ENCODE measurements around the gene FMN1.
"Not testable (repeated sequence)": the region's sequence is repeated elsewhere in the genome, so short reads cannot be mapped to it uniquely, and the experiment has no call there.

The FMN1 gene

DNA sequence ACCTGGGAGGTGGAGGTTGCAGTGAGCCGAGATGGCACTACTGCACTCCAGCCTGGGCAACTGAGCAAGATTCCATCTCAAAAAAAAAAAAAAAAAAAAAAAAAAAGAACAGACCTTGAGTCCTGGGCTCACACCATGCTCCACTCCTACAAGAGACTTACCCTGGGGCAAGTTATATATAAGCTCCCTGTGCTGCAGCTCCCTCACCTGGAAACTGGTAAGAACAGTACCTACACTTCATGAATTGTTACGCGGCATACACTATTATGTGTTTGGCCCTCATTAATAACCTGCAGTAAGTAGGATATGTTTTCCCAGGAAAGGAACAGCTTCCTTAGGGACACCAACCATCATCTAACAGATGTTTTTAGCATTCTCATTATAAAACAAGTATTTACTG, 119.6 kb downstream of the FMN1 start:
- H3K4me1 ChIP-seq (ENCODE audit: control insufficient read depth, insufficient read depth, low read length, unreplicated experiment): no peaks in the 10 kb centered on the region
- no peak overlapping the region for H2AFZ ChIP-seq (ENCODE audit: low read length, unreplicated experiment)
- no peak overlapping the region for H3K27ac ChIP-seq (ENCODE audit: low read depth, low read length)

GRCh38 chr15:33074212-33074611, 120.3 kb downstream of the FMN1 start:
- no peaks in the 10 kb centered on the region for H3K36me3 ChIP-seq (ENCODE audit: insufficient read depth, low read length)
- no peak overlapping the region for H3K27ac ChIP-seq (ENCODE audit: low read depth, low read length)
- H3K27me3 ChIP-seq (ENCODE audit: insufficient read depth, low read length): peaks cover 14% of the 10 kb centered on the region; the same call in 1 of the 2 replicates
- no peak overlapping the region for H2AFZ ChIP-seq (ENCODE audit: low read length, unreplicated experiment)
- H3K4me3 ChIP-seq (ENCODE audit: low read depth, low read length): no peak overlapping the region
- H3K79me2 ChIP-seq (ENCODE audit: control insufficient read depth, insufficient read depth, low read length, unreplicated experiment): no peaks in the 10 kb centered on the region
- no peaks in the 10 kb centered on the region for H3K4me1 ChIP-seq (ENCODE audit: control insufficient read depth, insufficient read depth, low read length, unreplicated experiment)

More for the DNA sequence above, 119.6 kb downstream of the FMN1 start:
- Histone ChIP-seq H3K27me3 (ENCODE audit: insufficient read depth, low read length) (peaks cover 14% of the 10 kb centered on the region; the same call in 1 of the 2 replicates), H3K4me3 (ENCODE audit: low read depth, low read length) (no peak overlapping the region), H3K79me2 (ENCODE audit: control insufficient read depth, insufficient read depth, low read length, unreplicated experiment) (no peaks in the 10 kb centered on the region), H3K36me3 (ENCODE audit: insufficient read depth, low read length) (no peaks in the 10 kb centered on the region)

- H3K36me3 ChIP-seq (ENCODE audit: insufficient read depth, low read length): no peaks in the 10 kb centered on the region
- peaks cover 17% of the 10 kb centered on the region; the same call in 1 of the 2 replicates for H3K27me3 ChIP-seq (ENCODE audit: insufficient read depth, low read length)
- no peak overlapping the region for H2AFZ ChIP-seq (ENCODE audit: low read length, unreplicated experiment)
- H3K4me3 ChIP-seq (ENCODE audit: low read depth, low read length): no peak overlapping the region
- H3K79me2 ChIP-seq (ENCODE audit: control insufficient read depth, insufficient read depth, low read length, unreplicated experiment): no peaks in the 10 kb centered on the region
- no peak overlapping the region for H3K27ac ChIP-seq (ENCODE audit: low read depth, low read length)
- peaks cover 10% of the 10 kb centered on the region for H3K4me1 ChIP-seq (ENCODE audit: control insufficient read depth, insufficient read depth, low read length, unreplicated experiment)
These were observed 123.1 kb downstream of the FMN1 start for GRCh38 chr15:33071451-33071850.

GRCh38 chr15:33069903-33070302, 124.6 kb downstream of the FMN1 start:
- H3K27ac ChIP-seq (ENCODE audit: low read depth, low read length); H3K4me1 ChIP-seq (ENCODE audit: control insufficient read depth, insufficient read depth, low read length, unreplicated experiment); H3K4me3 ChIP-seq (ENCODE audit: low read depth, low read length); H3K79me2 ChIP-seq (ENCODE audit: control insufficient read depth, insufficient read depth, low read length, unreplicated experiment); H3K36me3 ChIP-seq (ENCODE audit: insufficient read depth, low read length); H2AFZ ChIP-seq (ENCODE audit: low read length, unreplicated experiment): not testable (repeated sequence)
- peaks cover 24% of the 10 kb centered on the region; the same call in 1 of the 2 replicates for H3K27me3 ChIP-seq (ENCODE audit: insufficient read depth, low read length)

GRCh38 chr15:33069161-33069560, 125.4 kb downstream of the FMN1 start:
- Histone ChIP-seq H3K27ac (ENCODE audit: low read depth, low read length) (no peak overlapping the region), H3K79me2 (ENCODE audit: control insufficient read depth, insufficient read depth, low read length, unreplicated experiment) (no peaks in the 10 kb centered on the region), H3K36me3 (ENCODE audit: insufficient read depth, low read length) (no peaks in the 10 kb centered on the region), H3K4me1 (ENCODE audit: control insufficient read depth, insufficient read depth, low read length, unreplicated experiment) (peaks cover 10% of the 10 kb centered on the region), H3K27me3 (ENCODE audit: insufficient read depth, low read length) (peaks cover 24% of the 10 kb centered on the region), H2AFZ (ENCODE audit: low read length, unreplicated experiment) (no peak overlapping the region), H3K4me3 (ENCODE audit: low read depth, low read length) (no peak overlapping the region)

DNA sequence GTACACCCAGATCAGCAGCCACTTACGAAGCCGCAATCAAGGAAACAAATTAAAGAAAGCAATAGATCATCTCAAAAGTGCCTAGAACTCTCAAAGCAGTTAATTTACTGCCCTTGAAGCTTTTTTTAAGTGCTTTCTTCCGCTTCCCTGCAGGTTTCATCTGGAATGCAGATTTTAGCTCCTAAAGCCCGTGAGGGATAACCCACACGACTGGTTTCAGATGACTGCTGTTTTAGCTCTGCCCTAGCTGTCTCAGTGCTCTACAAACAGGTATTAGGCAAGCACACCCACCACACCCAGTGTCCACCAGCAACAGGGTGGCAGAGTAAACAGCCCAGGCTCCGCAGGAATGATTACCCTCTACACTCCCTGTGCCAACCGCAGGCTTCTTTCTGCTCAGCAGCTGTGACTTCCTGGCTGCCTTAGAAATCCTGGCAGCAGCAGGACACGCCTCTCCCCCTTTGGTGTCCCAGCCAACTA, 126.0 kb downstream of the FMN1 start:
- Histone ChIP-seq H3K36me3 (ENCODE audit: insufficient read depth, low read length) (no peaks in the 10 kb centered on the region), H2AFZ (ENCODE audit: low read length, unreplicated experiment) (no peak overlapping the region), H3K4me3 (ENCODE audit: low read depth, low read length) (no peak overlapping the region), H3K4me1 (ENCODE audit: control insufficient read depth, insufficient read depth, low read length, unreplicated experiment) (peaks cover 10% of the 10 kb centered on the region), H3K79me2 (ENCODE audit: control insufficient read depth, insufficient read depth, low read length, unreplicated experiment) (no peaks in the 10 kb centered on the region), H3K27me3 (ENCODE audit: insufficient read depth, low read length) (peaks cover 26% of the 10 kb centered on the region), H3K27ac (ENCODE audit: low read depth, low read length) (no peak overlapping the region)

- Histone ChIP-seq H2AFZ (ENCODE audit: low read length, unreplicated experiment) (no peak overlapping the region), H3K79me2 (ENCODE audit: control insufficient read depth, insufficient read depth, low read length, unreplicated experiment) (no peaks in the 10 kb centered on the region), H3K27ac (ENCODE audit: low read depth, low read length) (no peak overlapping the region), H3K36me3 (ENCODE audit: insufficient read depth, low read length) (no peaks in the 10 kb centered on the region), H3K27me3 (ENCODE audit: insufficient read depth, low read length) (peaks cover 27% of the 10 kb centered on the region), H3K4me1 (ENCODE audit: control insufficient read depth, insufficient read depth, low read length, unreplicated experiment) (peaks cover 10% of the 10 kb centered on the region), H3K4me3 (ENCODE audit: low read depth, low read length) (no peak overlapping the region)
These were observed 126.5 kb downstream of the FMN1 start for GRCh38 chr15:33068007-33068481.

DNA sequence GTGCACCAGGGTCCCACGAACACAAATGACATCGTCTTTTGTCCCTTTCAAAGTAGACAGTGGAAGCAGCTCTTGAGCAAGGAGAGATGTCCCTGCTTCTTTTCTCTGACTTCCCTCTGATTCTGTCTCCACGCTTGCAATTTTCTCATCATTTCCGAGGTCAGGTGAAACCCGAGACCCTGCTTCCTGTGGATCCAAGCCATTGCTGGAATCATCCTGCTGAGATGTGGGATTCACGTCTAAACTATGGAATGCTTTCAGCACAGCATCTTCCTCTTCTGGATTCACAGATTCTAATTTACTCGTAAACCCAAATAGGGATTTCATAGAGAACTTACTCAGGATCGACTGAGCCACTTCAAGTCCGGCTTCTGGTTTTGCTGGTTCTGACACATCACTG, 127.1 kb downstream of the FMN1 start:
- peak overlapping the region; percentile 58 for H2AFZ ChIP-seq (ENCODE audit: low read length, unreplicated experiment)
- H3K79me2 ChIP-seq (ENCODE audit: control insufficient read depth, insufficient read depth, low read length, unreplicated experiment): no peaks in the 10 kb centered on the region
- no peaks in the 10 kb centered on the region for H3K36me3 ChIP-seq (ENCODE audit: insufficient read depth, low read length)
- H3K27ac ChIP-seq (ENCODE audit: low read depth, low read length): no peak overlapping the region
- H3K27me3 ChIP-seq (ENCODE audit: insufficient read depth, low read length): peaks cover 27% of the 10 kb centered on the region
- H3K4me3 ChIP-seq (ENCODE audit: low read depth, low read length): no peak overlapping the region
- H3K4me1 ChIP-seq (ENCODE audit: control insufficient read depth, insufficient read depth, low read length, unreplicated experiment): peaks cover 10% of the 10 kb centered on the region

DNA sequence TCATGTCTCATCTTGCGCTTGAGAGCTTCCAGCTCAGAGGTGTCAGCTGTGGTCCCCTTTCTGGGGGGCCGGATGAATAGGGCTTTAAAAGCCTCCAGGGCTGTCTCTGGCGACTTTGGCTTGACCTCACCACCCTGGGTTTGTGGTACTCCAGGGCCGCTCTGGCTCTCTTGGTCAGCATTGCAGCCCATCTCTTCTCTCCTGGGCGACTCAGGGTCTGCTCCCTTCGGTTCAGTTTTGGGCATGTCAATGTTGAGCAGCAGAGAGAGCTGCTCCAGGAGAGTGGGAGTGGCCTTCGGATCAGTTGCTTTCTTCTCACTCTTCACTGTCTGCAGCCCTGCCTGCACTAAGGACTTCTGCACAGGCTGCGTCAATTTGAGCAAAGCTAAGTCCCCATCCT, 127.9 kb downstream of the FMN1 start:
- no peaks in the 10 kb centered on the region for H3K36me3 ChIP-seq (ENCODE audit: insufficient read depth, low read length)
- peaks cover 22% of the 10 kb centered on the region for H3K27me3 ChIP-seq (ENCODE audit: insufficient read depth, low read length)
- H3K79me2 ChIP-seq (ENCODE audit: control insufficient read depth, insufficient read depth, low read length, unreplicated experiment): no peaks in the 10 kb centered on the region
- H3K27ac ChIP-seq (ENCODE audit: low read depth, low read length): no peak overlapping the region
- H3K4me1 ChIP-seq (ENCODE audit: control insufficient read depth, insufficient read depth, low read length, unreplicated experiment): peaks cover 10% of the 10 kb centered on the region
- H2AFZ ChIP-seq (ENCODE audit: low read length, unreplicated experiment): no peak overlapping the region
- no peak overlapping the region for H3K4me3 ChIP-seq (ENCODE audit: low read depth, low read length)

- no peak overlapping the region for H3K27ac ChIP-seq (ENCODE audit: low read depth, low read length)
- no peaks in the 10 kb centered on the region for H3K79me2 ChIP-seq (ENCODE audit: control insufficient read depth, insufficient read depth, low read length, unreplicated experiment)
- peaks cover 14% of the 10 kb centered on the region; the same call in 1 of the 2 replicates for H3K27me3 ChIP-seq (ENCODE audit: insufficient read depth, low read length)
- H2AFZ ChIP-seq (ENCODE audit: low read length, unreplicated experiment): no peak overlapping the region
- H3K36me3 ChIP-seq (ENCODE audit: insufficient read depth, low read length): no peaks in the 10 kb centered on the region
- peaks cover 10% of the 10 kb centered on the region for H3K4me1 ChIP-seq (ENCODE audit: control insufficient read depth, insufficient read depth, low read length, unreplicated experiment)
- H3K4me3 ChIP-seq (ENCODE audit: low read depth, low read length): no peak overlapping the region
These were observed 129.6 kb downstream of the FMN1 start for GRCh38 chr15:33064878-33065277.

DNA sequence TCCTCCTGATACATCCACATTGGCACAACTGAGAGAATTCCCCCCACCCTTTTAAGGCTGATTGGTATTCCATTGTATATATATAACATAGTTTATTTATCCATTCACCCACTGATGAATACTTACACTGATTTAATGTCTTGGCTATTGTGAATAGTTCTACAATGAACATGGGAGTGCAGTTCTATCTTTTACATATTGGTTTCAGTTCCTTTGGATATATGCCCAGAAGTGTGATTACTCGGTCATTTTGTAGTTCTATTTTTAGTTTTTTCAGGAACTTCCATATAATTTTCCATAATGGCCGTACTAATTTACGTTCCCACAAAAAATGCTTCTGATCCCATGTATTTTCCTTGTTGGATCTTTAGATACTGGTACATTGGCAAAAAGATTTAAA, 135.3 kb downstream of the FMN1 start:
- Histone ChIP-seq H2AFZ (ENCODE audit: low read length, unreplicated experiment) (no peak overlapping the region), H3K4me3 (ENCODE audit: low read depth, low read length) (no peak overlapping the region), H3K27me3 (ENCODE audit: insufficient read depth, low read length) (0 out of 2 replicates have a peak, but pooled peaks cover 3% of the 10 kb centered on the region), H3K4me1 (ENCODE audit: control insufficient read depth, insufficient read depth, low read length, unreplicated experiment) (no peaks in the 10 kb centered on the region), H3K27ac (ENCODE audit: low read depth, low read length) (no peak overlapping the region), H3K79me2 (ENCODE audit: control insufficient read depth, insufficient read depth, low read length, unreplicated experiment) (no peaks in the 10 kb centered on the region), H3K36me3 (ENCODE audit: insufficient read depth, low read length) (no peaks in the 10 kb centered on the region)
